Large intestine (tissue), 3 donors: ENCODE results near the gene RPL18A. TPM values are rescaled to one million over a fixed set of nuclear protein-coding genes. Genes with fewer than 3 reads are reported as not detected.

Experiments used
- DNase-seq, 2 donors: peaks; one replicate each; pipeline versions ENCODE4 v3.0.0 to v3.0.0-alpha.2; 2013
- H3K27ac ChIP-seq: one replicate; pipeline ENCODE4 v1.5.1; 2013; ENCODE audit warnings: low read length
- H3K27me3 ChIP-seq: 2 replicates; pipeline ENCODE4 v1.6.1; 2013; ENCODE audit warnings: low read length; ENCODE audit not compliant: control insufficient read depth, insufficient read depth
- H3K36me3 ChIP-seq: 2 replicates; pipeline ENCODE4 v1.6.1; 2013; ENCODE audit warnings: low read length; ENCODE audit not compliant: control insufficient read depth, insufficient read depth
- H3K4me1 ChIP-seq: one replicate; pipeline ENCODE4 v1.6.1; 2013; ENCODE audit warnings: low read length; ENCODE audit not compliant: control insufficient read depth, insufficient read depth
- H3K4me3 ChIP-seq: one replicate; pipeline ENCODE4 v1.5.1; 2013; ENCODE audit warnings: low read length
- H3K9me3 ChIP-seq: one replicate; pipeline ENCODE4 v1.6.1; 2013; ENCODE audit warnings: mild to moderate bottlenecking, low read depth, low read length, moderate library complexity; ENCODE audit not compliant: control insufficient read depth
- WGBS: methylation state at CpG from one replicate; pipeline ENCODE4 v1.1.5; 2013; ENCODE audit warnings: low lambda C conversion rate; ENCODE audit not compliant: insufficient coverage; 5-methylcytosine and 5-hydroxymethylcytosine counted together
- polyA plus RNA-seq: library from polyadenylated mRNA; unstranded; fragments of 120-200 nt; gene quantifications from one replicate; pipeline ENCODE4 v1.2.1, GENCODE V29; 2013

Gene RPL18A
- polyA plus RNA-seq, 1 donor = 1,919 TPM

GRCh38 chr19:17854061-17854460, 5.6 kb upstream of the RPL18A start:
- DNase-seq = no peak
- WGBS = no CpG with 5 or more reads among the region's 6 CpGs

GRCh38 chr19:17855280-17856152, 4.2 kb upstream of the RPL18A start:
- Histone ChIP-seq H3K36me3 (no peaks in the 10 kb centered on the region), H3K27me3 (peaks cover 5% of the 10 kb centered on the region), H3K4me1 (peaks cover 4% of the 10 kb centered on the region), H3K4me3 (no peak overlapping the region), H3K9me3 (no peaks in the 10 kb centered on the region), H3K27ac (no peak overlapping the region)
- no CpG with 5 or more reads among the region's 29 CpGs for WGBS
- DNase-seq = peak; percentile 61 to 68

More at GRCh38 chr19:17854061-17854460, 5.6 kb upstream of the RPL18A start:
- H3K9me3 ChIP-seq = no peaks in the 10 kb centered on the region
- no peaks in the 10 kb centered on the region for H3K36me3 ChIP-seq
- H3K27ac ChIP-seq = no peak overlapping the region
- no peak overlapping the region for H3K4me3 ChIP-seq
- peaks cover under 1% of the 10 kb centered on the region for H3K4me1 ChIP-seq
- H3K27me3 ChIP-seq = peaks cover 5% of the 10 kb centered on the region

DNA sequence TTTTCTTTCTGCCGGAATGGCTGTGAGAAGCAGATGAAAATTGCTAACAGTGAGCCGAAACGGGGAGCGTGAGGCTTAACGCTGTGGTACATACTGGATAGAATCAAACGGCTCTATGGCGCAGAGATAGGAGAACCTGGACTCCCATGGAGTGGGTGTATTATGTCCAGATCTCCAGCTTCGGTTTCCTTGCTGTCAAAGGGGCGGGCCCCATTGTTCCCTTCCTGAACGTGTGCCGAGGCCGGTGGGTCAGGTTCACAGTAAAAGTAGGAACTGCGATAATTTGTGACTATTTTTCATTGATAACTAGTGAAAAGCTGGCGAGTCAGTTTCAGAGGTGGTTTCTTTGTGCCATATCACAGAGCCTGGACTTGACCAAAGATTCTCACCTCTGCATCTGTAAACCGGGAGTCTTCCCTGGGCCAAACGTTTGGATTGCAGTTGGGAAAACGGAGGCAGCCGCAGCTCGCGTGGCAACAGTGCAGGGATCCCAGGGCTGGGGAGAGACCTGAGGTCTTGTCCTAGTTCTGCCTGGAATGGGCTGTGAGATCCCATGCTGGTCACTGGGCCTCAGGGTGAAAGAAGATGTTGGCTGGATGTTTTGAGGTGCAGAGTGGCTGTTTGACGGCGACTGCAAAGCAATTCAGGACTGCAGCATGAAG, 752 bp downstream of the RPL18A start:
- WGBS = no CpG with 5 or more reads among the region's 22 CpGs
- peaks cover 40% of the 10 kb centered on the region for H3K36me3 ChIP-seq

GRCh38 chr19:17860993-17861360, 1.3 kb downstream of the RPL18A start:
- Histone ChIP-seq H3K27me3 (no peaks in the 10 kb centered on the region), H3K36me3 (peaks cover 44% of the 10 kb centered on the region), H3K4me3 (peak overlapping the region; percentile 94), H3K4me1 (peaks cover 12% of the 10 kb centered on the region), H3K9me3 (no peaks in the 10 kb centered on the region), H3K27ac (no peak overlapping the region)
- no peak for DNase-seq
- no CpG with 5 or more reads among the region's 7 CpGs for WGBS

More for the DNA sequence above, 752 bp downstream of the RPL18A start:
- H3K9me3 ChIP-seq = no peaks in the 10 kb centered on the region
- peaks cover 12% of the 10 kb centered on the region for H3K4me1 ChIP-seq
- H3K27ac ChIP-seq = no peak overlapping the region
- peak overlapping the region; percentile 94 for H3K4me3 ChIP-seq
- no peaks in the 10 kb centered on the region for H3K27me3 ChIP-seq
- DNase-seq = no peak

DNA sequence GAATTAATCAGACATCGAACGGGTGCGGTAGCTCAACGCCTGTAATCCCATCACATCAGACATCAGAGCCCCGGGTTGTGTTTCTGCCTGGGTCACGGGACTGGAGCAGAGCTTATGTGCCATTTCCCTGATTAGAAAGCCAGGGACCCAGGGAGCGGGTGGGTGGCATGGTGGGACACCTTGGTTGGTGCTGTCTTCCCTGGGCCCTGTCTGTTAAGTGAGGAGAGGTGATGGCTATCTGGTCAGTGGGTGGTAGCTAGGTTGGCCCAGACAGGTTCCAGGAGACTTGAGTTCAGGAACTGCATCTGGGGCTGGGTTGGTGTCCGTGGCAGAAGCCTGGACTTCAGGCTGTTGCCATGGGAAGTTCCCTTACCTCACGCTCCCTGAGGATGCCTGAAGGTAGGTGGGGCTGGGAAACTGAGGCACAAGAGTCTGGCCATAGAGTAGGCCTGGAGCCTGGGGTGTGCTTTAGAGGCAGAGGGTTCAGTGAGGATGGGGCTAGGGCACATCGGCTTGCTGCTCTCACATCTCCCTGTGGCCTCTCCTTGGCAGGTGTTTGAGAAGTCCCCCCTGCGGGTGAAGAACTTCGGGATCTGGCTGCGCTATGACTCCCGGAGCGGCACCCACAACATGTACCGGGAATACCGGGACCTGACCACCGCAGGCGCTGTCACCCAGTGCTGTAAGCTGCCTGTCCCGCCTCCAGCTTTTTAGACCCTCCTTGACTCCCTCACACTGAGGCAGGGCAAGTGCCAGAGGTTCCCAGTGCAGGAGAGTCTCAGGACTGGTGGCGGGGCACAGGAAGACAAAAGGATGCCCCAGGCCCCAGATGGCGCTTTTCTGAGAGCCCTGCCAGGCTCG, 2.1 kb downstream of the RPL18A start:
- H3K9me3 ChIP-seq = no peaks in the 10 kb centered on the region
- peaks cover 44% of the 10 kb centered on the region for H3K36me3 ChIP-seq
- peaks cover 15% of the 10 kb centered on the region for H3K4me1 ChIP-seq
- no peak overlapping the region for H3K27ac ChIP-seq
- no peaks in the 10 kb centered on the region for H3K27me3 ChIP-seq
- H3K4me3 ChIP-seq = no peak overlapping the region
- 80% methylated on average over 2 of the region's 23 CpGs for WGBS
- DNase-seq = no peak

DNA sequence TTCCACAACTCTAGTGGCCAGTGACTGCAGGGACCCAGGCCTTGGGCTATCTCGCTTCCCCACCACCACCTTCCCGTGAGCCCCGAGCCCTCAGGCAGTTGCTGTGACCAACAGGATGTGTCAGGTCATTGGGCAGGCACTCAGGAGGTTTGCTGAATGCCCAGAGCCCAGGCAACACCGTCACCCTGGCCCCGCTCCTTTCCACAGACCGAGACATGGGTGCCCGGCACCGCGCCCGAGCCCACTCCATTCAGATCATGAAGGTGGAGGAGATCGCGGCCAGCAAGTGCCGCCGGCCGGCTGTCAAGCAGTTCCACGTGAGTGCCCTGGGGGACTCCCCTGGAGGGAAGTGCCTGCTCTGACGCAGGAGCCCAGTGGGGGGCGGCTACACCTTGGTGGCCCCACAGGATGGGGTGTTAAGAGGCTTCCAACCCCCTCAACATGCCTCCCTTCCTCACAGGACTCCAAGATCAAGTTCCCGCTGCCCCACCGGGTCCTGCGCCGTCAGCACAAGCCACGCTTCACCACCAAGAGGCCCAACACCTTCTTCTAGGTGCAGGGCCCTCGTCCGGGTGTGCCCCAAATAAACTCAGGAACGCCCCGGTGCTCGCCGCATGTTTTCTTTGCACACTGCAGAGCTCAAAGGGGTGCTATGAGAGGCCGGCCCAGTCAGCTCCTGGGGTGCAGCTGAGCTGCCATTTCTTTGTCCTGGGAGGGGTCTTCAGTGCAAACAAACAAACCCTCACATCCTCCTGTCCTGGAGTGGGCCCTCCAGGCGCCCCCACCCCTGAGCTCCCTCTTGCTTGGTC, 3.2 kb downstream of the RPL18A start:
- Histone ChIP-seq H3K27ac (no peak overlapping the region), H3K4me1 (peaks cover 15% of the 10 kb centered on the region), H3K9me3 (no peaks in the 10 kb centered on the region), H3K4me3 (no peak overlapping the region), H3K27me3 (peaks cover 3% of the 10 kb centered on the region), H3K36me3 (peaks cover 44% of the 10 kb centered on the region)
- WGBS = no CpG with 5 or more reads among the region's 31 CpGs
- DNase-seq = no peak

DNA sequence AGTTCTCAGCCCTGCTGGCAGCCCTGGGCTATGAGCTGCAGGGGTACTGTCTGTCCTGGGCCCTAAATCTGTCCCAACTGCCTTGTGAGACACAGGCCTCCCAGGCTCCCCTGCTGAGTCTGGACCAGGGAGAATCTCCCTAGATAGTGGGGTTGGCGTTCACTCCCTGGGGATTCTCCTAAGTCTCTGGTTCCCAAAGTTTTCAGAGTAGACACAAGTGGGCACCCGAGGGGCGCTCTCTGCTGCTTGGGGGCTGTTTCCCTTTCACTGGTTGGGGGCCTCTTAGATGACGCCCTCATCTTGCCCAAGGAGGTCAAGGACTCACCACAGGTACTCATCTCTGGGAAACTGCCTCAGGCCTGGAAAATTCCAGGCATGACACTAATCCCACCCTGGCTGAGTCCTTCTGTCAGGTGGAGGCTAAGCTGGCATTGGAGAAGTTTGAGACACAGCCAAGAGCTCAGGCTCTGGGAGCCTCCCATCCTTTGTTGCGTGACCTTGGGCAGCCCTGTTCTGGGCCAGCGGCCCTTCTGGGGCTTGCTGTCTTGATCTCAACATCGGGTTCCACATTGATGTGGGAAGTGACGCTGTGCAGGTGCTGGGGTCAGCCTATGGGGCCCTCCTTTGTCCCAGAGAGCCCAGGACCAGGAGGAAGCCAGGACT, 3.9 kb downstream of the RPL18A start:
- H3K9me3 ChIP-seq = no peaks in the 10 kb centered on the region
- no peak for DNase-seq
- no peak overlapping the region for H3K27ac ChIP-seq
- peaks cover 8% of the 10 kb centered on the region for H3K27me3 ChIP-seq
- no CpG with 5 or more reads among the region's 8 CpGs for WGBS
- no peak overlapping the region for H3K4me3 ChIP-seq
- peaks cover 15% of the 10 kb centered on the region for H3K4me1 ChIP-seq
- peaks cover 44% of the 10 kb centered on the region for H3K36me3 ChIP-seq

DNA sequence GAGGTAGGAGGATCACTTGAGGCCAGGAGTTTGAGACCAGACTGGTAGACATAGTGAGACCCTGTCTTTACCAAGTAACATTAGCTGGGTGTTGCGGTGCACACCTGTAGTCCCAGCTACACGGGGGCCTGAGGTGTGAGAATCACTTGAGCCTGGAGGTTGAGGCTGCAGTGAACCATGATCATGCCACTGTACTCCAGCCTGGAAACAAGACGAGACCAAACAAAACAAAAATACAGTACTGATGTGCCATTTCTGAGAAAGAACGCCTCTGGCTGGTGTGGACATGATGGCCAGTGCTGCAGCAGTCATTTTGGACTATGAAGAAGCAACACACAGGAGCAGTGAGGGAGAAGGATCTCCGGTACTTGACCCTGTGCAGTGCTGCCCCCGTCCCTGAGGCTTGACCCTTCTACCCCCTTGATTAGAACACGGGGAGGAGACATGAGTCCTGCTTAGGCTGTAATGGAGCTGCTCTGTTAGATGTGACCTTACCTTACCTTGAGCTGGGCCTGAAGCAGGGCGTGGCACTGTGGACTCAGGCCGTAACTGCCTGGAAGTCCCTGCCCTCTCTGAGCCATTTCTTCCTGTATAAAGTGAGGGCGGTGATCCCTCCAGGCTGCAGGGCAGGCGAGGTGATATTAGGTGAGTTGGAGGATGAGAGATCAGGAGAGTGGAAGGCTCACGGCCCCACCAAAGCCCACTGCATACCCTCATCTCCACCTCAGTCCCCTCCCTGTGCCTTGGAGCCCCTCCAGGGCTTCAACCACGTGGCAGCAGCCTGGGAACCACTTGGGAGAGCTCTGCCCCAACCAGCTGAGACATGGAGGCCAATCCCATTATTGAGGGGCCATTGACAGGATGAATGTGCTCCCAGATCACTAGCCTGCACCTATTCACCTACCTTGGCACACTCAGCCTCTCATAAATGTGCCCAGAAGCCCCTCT, 5.9 kb downstream of the RPL18A start:
- Histone ChIP-seq H3K27ac (no peak overlapping the region), H3K27me3 (peaks cover 28% of the 10 kb centered on the region), H3K4me1 (peaks cover 11% of the 10 kb centered on the region), H3K36me3 (peaks cover 44% of the 10 kb centered on the region), H3K4me3 (no peak overlapping the region), H3K9me3 (peaks cover 4% of the 10 kb centered on the region)
- WGBS = no CpG with 5 or more reads among the region's 13 CpGs
- peak in 1 of 2 donors; percentile 51 for DNase-seq
